ENCODE data around the gene AGO1.
"Not testable (repeated sequence)": the region's sequence is repeated elsewhere in the genome, so short reads cannot be mapped to it uniquely, and the experiment has no call there.

Gene AGO1

DNA sequence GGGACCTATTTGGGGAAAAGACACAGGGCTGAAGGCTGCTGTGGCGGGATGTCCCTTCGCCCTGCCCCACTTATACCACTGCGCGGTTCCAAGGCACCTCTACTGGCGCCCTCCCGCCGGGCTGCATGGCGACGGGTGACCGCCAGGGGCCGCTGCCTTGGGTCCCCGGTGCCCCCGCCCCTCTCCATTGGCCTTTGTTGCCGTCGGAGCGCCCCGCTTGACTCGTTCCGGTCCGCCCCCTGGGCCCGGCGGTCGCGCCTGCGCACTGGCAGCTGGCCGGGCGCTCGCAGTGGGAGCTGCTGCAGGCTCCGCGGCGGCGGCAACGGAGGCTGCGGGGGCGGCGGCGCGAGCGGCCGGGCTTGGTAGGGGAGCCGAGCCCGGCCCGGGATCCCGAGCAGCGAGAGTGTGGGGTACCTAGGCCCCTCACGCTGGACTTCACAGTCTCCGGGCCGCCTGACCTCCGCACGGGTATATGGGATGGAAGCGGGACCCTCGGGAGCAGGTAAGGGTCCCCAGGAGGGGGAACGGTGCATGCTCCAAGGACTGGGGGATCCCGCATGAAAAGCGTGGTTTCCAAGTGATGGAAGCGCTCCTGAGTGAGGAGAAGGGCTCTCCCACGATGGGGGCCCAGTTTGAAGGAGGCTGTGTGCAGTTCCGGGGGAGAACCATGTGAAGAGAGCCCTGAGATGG is at the start of gene AGO1:
AGO1 (plus strand) TSS at position 265 of the 690 bp plus-strand sequence; CDS start at position 478, 213 bp downstream.
- peak; percentile 47 for DNase-seq

- no peak for DNase-seq
Measured at GRCh38 chr1:35833395-35833794, 49.6 kb upstream of the AGO1 start.

DNA sequence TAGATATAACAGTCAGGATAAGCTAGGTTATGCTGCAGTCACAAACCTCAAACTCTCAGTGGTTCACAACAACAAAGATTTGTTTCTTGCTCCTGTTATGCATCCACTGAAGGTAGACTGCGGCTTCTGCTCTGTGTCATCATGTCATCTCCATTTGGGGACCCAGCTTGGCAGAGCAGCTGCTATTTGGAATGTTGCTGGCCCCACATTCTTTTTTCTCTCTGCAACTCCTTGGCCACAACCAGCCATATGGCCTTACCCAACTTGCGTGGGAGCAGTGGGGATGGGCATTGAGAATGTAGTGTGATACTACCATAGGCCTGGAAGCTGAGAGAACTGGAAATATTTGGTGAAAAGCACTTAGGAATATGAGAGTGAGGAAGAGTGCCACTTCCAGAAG is 48.8 kb upstream of the AGO1 start:
- DNase-seq: no peak

DNA sequence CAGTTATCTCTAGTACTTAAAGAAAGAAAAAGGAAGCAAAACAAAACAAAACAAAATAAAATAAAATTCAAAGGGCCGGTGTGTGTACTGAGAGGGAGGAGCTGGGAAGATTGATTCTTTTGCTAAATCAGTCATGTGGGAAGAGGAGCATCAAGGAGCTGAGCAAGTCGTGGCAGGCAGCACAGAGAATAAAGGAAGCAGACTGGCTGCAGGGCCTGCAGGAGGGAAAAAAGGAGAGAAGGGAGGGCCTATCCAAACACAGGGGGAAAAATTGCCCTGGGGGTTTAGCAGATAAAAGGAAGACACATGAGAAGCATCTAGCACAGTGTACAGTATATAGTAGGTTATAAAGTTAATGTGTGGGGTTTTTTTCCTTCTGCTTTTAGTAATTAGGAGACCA is 47.6 kb upstream of the AGO1 start:
- no peak for DNase-seq

- no peak for DNase-seq
Measured at GRCh38 chr1:35836734-35837133, 46.3 kb upstream of the AGO1 start.

GRCh38 chr1:35838693-35839245 is 44.2 kb upstream of the AGO1 start:
- no peak for DNase-seq

DNA sequence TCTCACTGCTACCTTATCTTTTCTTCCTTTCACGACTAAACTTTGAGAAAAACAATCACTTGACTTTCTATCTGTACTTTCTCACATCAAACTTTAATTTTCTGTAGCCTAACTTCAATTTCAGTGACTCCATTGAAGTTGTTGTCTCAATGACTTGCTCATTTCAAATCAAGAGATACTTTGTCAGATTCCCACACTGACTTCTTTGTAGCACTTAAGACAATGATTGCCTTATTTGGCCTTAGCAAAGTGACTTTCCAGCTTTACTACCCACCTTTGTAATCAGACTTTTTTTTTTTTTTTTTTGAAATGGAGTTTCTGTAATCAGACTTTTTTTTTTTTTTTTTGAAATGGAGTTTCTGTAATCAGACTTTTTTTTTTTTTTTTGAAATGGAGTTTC is 38.2 kb upstream of the AGO1 start:
- no peak for DNase-seq

GRCh38 chr1:35845766-35846165 is 37.2 kb upstream of the AGO1 start:
- no peak for DNase-seq

DNA sequence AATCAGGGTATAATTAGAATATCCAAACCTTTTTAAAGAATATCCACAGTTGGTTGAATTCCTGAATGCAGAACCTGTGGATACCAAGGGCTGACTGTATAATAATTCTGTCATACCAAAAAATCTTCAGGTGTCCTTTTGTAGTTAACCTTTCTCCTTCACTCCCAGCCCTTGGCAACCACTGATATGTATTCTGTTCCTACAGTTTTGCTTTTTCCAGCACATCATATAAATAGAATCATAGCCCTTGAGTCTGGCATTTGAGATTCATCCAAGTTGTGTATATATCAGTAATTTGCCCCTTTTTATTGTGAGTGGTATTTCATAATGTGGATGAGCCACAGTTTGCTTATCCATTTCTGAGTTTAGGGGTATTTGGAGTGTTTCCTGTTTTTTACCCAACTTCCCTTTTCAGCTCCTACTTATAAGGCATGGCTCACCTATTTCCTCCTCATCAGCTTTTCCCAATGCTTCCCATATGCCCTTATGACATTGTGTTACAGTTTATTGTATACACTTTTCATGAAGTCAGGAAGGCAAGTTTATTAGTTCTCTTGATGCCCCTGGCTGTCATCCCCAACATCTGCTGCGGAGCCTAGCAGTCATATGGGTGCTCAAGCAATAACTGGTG is 35.0 kb upstream of the AGO1 start:
- DNase-seq: no peak

DNA sequence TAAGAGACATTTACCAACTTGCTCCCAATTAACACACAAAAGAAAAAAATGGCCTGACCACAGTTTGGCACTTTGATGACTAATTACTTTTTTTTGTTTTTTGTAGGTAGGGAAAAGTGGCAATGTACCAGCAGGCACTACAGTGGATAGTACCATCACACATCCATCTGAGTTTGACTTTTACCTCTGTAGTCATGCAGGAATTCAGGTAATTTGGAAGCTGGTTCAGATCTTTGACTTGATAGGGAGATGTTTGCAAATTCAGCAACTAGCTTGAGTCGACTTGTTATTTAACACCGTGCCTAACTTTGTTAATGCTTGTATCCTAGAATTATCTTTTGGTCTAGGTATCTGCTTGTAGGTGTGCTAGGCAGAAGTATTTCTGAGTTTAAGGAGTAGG is 33.0 kb upstream of the AGO1 start:
- DNase-seq: no peak

DNA sequence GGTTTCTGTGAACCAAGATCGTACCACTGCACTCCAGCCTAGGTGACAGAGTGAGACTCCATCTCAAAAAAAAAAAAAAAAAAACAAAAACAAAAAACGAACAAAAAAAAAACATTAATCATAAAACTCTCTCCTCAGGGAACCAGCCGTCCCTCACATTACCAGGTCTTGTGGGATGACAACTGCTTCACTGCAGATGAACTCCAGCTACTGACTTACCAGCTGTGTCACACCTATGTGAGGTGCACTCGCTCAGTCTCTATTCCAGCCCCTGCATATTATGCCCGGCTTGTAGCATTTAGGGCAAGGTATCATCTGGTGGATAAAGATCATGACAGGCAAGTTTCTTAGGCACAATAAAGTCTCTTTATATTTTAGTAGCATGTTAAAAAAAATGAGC is 32.3 kb upstream of the AGO1 start:
- no peak for DNase-seq

GRCh38 chr1:35851132-35851869 is 31.7 kb upstream of the AGO1 start:
- no peak for DNase-seq

DNA sequence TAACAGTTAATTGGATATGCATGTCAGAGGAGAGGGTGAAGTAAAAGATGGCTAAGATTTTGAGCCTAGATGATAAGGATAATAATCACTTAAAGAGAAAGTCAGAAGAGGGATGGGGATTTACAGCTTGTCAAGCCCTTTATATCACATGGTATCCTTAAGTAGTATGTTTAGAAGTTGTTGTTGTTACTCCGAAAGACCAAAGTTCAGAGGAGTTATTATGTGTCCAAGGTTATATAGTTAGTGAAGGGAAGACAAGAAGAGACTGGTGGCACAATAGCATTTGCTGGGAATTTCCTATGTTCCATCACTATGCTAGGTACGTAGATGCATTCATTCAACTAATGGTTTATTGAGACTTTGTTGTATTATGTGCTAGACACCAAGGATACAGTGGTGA is 30.8 kb upstream of the AGO1 start:
- no peak for DNase-seq

DNA sequence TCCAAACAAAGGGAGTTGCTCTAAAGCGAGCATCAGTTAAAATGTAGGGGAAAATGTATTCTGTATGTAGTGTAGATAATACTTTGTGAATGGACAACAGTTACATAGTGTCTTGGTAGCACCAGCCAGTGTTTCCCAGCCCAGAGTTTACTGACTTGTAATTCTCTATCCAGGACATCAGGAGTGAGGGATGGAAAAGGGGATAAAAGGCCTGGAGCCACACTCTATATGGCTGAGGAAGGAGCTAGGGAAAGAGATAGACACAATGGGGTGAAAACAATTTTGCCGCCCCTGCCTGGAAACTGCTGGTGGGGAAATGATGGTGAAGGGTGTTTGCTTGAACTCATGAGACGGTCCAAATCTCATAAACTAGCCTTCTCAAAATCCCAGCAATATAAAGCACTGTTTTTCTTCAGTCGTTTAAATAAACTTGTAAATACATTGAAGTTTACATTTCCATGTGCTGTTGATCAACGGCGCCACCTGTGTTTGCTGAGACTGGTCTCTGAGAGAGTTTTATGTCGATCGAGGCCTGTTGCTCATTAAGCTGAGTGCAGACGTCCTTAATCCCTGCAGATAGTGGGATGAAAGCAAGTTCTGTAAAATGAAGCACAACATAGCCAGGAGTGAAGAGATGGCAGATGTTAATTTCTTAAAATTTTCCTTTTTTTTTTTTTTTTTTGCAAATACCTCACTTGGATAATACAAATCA is 27.9 kb upstream of the AGO1 start:
- DNase-seq: no peak

- no peak for DNase-seq
Measured at GRCh38 chr1:35856964-35857363, 26.0 kb upstream of the AGO1 start.

DNA sequence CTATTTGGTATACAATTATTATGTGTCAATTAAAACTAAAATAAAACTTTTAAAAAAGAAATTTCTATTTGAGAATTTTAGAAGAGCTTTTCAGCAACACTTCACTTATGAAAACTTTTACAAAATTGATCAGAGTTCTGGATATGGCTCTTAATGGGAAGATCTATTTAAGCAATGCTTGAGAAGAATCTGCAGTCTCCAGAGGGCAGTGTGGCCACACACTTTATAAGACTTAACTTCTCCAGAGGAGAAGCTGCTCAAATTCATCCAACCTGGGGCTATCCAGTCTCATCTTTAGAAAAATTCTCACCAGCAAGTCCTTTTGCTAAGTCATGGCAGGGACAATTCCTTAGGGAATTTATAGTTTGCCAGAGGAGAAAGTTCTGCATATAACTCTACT is 25.2 kb upstream of the AGO1 start:
- DNase-seq: no peak

DNA sequence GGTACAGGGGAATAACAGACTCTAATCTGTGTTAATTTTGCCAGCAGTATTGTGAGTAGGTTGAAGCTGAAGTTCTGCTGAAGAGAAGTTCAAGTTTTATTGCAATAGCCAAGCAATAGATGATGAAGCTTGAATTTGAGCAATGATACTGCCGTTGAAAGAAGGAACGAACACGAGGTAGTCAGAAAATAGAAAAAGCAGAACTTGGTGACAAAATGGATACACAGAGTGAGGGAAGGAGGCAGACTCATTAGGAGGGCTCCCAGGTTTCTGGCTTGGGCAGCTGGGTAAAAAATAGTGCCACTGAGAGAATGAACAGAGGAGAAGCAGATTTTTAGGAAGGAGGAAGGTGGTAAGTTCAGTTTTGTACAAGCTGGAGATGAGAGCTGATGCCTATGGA is 22.3 kb upstream of the AGO1 start:
- no peak for DNase-seq

DNA sequence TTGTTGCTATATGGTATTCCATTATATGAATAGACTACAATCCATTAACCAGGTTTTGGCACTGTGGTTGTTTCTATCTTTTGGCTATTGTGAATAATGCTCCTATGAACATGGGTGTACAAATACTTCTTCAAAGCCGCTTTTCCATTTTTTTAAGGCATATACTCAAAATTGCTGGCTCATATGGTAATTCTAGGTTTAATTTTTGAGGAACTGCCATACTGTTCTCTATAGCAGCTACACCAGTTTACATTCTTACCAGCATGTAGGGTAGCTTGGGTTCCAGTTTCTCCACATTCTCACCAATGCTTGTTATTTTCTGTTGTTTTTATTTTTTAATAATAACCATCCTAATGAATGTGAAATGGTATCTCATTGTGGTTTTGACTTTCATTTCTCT is 19.9 kb upstream of the AGO1 start:
- DNase-seq: no peak

- DNase-seq: no peak
Measured at GRCh38 chr1:35863881-35864625, 19.0 kb upstream of the AGO1 start.

GRCh38 chr1:35864813-35865212 is 18.2 kb upstream of the AGO1 start:
- DNase-seq: no peak

- DNase-seq: no peak
Measured at GRCh38 chr1:35866991-35867390, 16.0 kb upstream of the AGO1 start.

DNA sequence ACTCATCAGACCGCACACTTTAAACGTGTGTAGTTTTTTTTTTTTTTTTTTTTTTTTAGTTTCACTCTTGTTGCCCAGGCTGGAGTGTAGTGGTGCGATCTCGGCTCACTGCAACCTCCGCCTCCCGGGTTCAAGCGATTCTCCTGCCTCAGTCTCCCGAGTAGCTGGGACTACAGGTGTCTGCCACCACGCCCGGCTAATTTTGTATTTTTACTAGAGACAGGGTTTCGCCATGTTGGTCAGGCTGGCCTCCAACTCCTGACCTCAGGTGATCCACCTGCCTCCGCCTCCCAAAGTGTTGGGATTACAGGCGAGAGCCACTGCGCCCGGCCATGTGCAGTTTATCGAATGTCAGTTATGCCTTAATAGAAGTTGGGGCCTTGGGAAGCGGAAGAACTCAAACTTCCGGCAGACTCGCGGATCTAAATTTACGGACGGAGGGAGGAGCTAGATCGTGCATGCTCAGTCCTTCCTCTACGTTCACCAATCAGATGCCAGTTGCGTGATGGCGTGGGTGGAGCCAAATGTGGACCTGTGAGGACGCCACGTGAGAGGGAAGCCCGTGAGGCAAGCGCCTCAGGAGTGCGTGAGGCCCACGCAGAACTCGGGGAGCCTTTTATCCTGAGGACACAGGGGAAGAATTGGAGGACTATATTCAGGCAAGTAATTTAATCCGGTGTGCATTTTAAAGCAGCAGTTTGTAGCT is 13.6 kb upstream of the AGO1 start:
- DNase-seq: not testable (repeated sequence)
